Mesenchymal stem cell (in vitro differentiated cells and primary cell): ENCODE results near the gene DIABLO.
A peak's percentile ranks its signal among the peaks of the same experiment; 100 is the strongest.
"Not testable (repeated sequence)": the region's sequence is repeated elsewhere in the genome, so short reads cannot be mapped to it uniquely, and the experiment has no call there.

Experiments
- DNase-seq: peaks from one replicate; pipeline ENCODE4 v3.0.0-alpha.2; 2013
- H2AFZ ChIP-seq: one replicate; pipeline ENCODE4 v1.6.1; 2013; ENCODE audit warnings: low read depth, mild to moderate bottlenecking, control low read depth, inconsistent platforms, low read length, moderate library complexity
- H2AK5ac ChIP-seq: 2 replicates; pipeline ENCODE4 v1.6.1; 2013; ENCODE audit warnings: low read length, moderate library complexity, mild to moderate bottlenecking, inconsistent platforms; ENCODE audit not compliant: severe bottlenecking
- H2BK120ac ChIP-seq: one replicate; pipeline ENCODE4 v1.6.1; 2013; ENCODE audit warnings: low read depth, mild to moderate bottlenecking, inconsistent platforms, low read length, moderate library complexity
- H2BK12ac ChIP-seq, 2 experiments: one replicate each; pipeline ENCODE4 v1.6.1; 2013; ENCODE audit warnings: inconsistent platforms in 2 of 2, low read length in 2 of 2, mild to moderate bottlenecking in 2 of 2, moderate library complexity in 2 of 2, control low read depth in 1 of 2
- H2BK15ac ChIP-seq: one replicate; pipeline ENCODE4 v1.6.1; 2013; ENCODE audit warnings: mild to moderate bottlenecking, low read depth, inconsistent platforms; ENCODE audit not compliant: poor library complexity, severe bottlenecking
- H2BK5ac ChIP-seq: 2 replicates; pipeline ENCODE4 v1.6.1; 2013; ENCODE audit warnings: low read depth, mild to moderate bottlenecking, low read length, control low read depth, inconsistent platforms; ENCODE audit not compliant: poor library complexity, severe bottlenecking
- H3K14ac ChIP-seq, 2 experiments: one replicate each; pipeline ENCODE4 v1.6.1; 2013; ENCODE audit warnings: inconsistent platforms in 2 of 2, low read length in 2 of 2, control low read depth in 1 of 2, mild to moderate bottlenecking in 1 of 2, moderate library complexity in 1 of 2
- H3K18ac ChIP-seq, 2 experiments: one replicate each; pipeline ENCODE4 v1.6.1; 2013; ENCODE audit warnings: inconsistent platforms in 2 of 2, low read length in 2 of 2, control low read depth in 1 of 2, low read depth in 1 of 2, mild to moderate bottlenecking in 1 of 2
- H3K23ac ChIP-seq, 2 experiments: one replicate each; pipeline ENCODE4 v1.6.1; 2013; ENCODE audit warnings: inconsistent platforms in 2 of 2, low read length in 2 of 2, mild to moderate bottlenecking in 2 of 2, moderate library complexity in 2 of 2, control low read depth in 1 of 2
- H3K27ac ChIP-seq: 2 replicates; pipeline ENCODE4 v1.5.1; 2013; ENCODE audit warnings: mild to moderate bottlenecking, moderate library complexity, low read length, control low read depth, inconsistent platforms; ENCODE audit not compliant: poor library complexity, severe bottlenecking
- H3K27me3 ChIP-seq, 2 experiments: 2 replicates each; pipeline versions ENCODE4 v1.6.1 to v1.7.0; 2013; ENCODE audit warnings: low read length in 2 of 2, mild to moderate bottlenecking in 2 of 2, moderate library complexity in 2 of 2, control low read depth in 1 of 2, inconsistent platforms in 1 of 2; ENCODE audit not compliant: control insufficient read depth in 1 of 2, insufficient read depth in 1 of 2
- H3K36me3 ChIP-seq, 2 experiments: 2 replicates each; pipeline versions ENCODE4 v1.6.1 to v1.7.0; 2013; ENCODE audit warnings: low read length in 2 of 2, control low read depth in 1 of 2, inconsistent platforms in 1 of 2, low read depth in 1 of 2, mild to moderate bottlenecking in 1 of 2; ENCODE audit not compliant: insufficient read depth in 2 of 2, control insufficient read depth in 1 of 2
- H3K4ac ChIP-seq, 2 experiments: one replicate each; pipeline ENCODE4 v1.6.1; 2013; ENCODE audit warnings: inconsistent platforms in 2 of 2, low read length in 2 of 2, mild to moderate bottlenecking in 2 of 2, moderate library complexity in 2 of 2, control low read depth in 1 of 2, low read depth in 1 of 2
- H3K4me1 ChIP-seq: 2 replicates; pipeline ENCODE4 v1.6.1; 2013; ENCODE audit warnings: low read depth, low read length, control low read depth; ENCODE audit not compliant: control insufficient read depth, insufficient read depth
- H3K4me2 ChIP-seq: 2 replicates; pipeline ENCODE4 v1.6.1; 2013; ENCODE audit warnings: low read length, mild to moderate bottlenecking, inconsistent platforms; ENCODE audit not compliant: poor library complexity, severe bottlenecking
- H3K4me3 ChIP-seq, 2 experiments: 2 replicates each; pipeline versions ENCODE4 v1.5.1 to v1.7.0; 2013; ENCODE audit warnings: low read length in 2 of 2, mild to moderate bottlenecking in 2 of 2, control low read depth in 1 of 2, low read depth in 1 of 2; ENCODE audit not compliant: insufficient read depth in 1 of 2
- H3K79me1 ChIP-seq: replicated peaks from 2 replicates; pipeline ENCODE4 v1.6.1; 2013; ENCODE audit warnings: mild to moderate bottlenecking, control low read depth, low read length, inconsistent platforms; ENCODE audit not compliant: poor library complexity, severe bottlenecking
- H3K9ac ChIP-seq: 2 replicates; pipeline ENCODE4 v1.7.0; 2013; ENCODE audit warnings: mild to moderate bottlenecking, low read length, moderate library complexity
- H3K9me3 ChIP-seq: 2 replicates; pipeline ENCODE4 v1.7.0; 2013; ENCODE audit warnings: mild to moderate bottlenecking, low read length; ENCODE audit not compliant: control insufficient read depth
- H4K8ac ChIP-seq: one replicate; pipeline ENCODE4 v1.6.1; 2013; ENCODE audit warnings: inconsistent platforms, mild to moderate bottlenecking, low read length, moderate library complexity
- H4K91ac ChIP-seq: one replicate; pipeline ENCODE4 v1.6.1; 2013; ENCODE audit warnings: mild to moderate bottlenecking, low read length, inconsistent platforms
- WGBS: methylation state at CpG from one replicate; pipeline ENCODE4 v1.1.7; 2013; ENCODE audit warnings: mixed read lengths; 5-methylcytosine and 5-hydroxymethylcytosine counted together

DIABLO gene

GRCh38 chr12:122265476-122265875, 39.6 kb upstream of the DIABLO start:
- H3K23ac ChIP-seq, result peak overlapping the region in 1 of 2 experiments; percentile 85
- no peak overlapping the region for H2BK15ac ChIP-seq
- H2BK12ac ChIP-seq, result no peak overlapping the region
- DNase-seq, result no peak
- peak overlapping the region; percentile 88 to 99 for H3K4me3 ChIP-seq
- no peak overlapping the region for H2BK5ac ChIP-seq
- peak overlapping the region; percentile 93 for H3K27ac ChIP-seq
- H3K79me1 ChIP-seq, result peaks cover 16% of the 10 kb centered on the region
- H2BK120ac ChIP-seq, result no peak overlapping the region
- H3K4ac ChIP-seq, result peak overlapping the region in 1 of 2 experiments; percentile 95
- H3K14ac ChIP-seq, result no peak overlapping the region
- WGBS, result 86% methylated on average over 1 of the region's 1 CpG
- no peak overlapping the region for H3K18ac ChIP-seq
- peaks cover 1% of the 10 kb centered on the region for H3K4me1 ChIP-seq
- H3K27me3 ChIP-seq, result no peaks in the 10 kb centered on the region
- no peak overlapping the region for H2AK5ac ChIP-seq
- peak overlapping the region; percentile 84 for H3K4me2 ChIP-seq
- H3K9me3 ChIP-seq, result no peaks in the 10 kb centered on the region
- H4K91ac ChIP-seq, result no peak overlapping the region
- H2AFZ ChIP-seq, result peak overlapping the region; percentile 79
- peaks cover 12 to 39% of the 10 kb centered on the region in 2 experiments for H3K36me3 ChIP-seq
- peak overlapping the region; percentile 98 for H3K9ac ChIP-seq
- peak overlapping the region; percentile 100 for H4K8ac ChIP-seq

GRCh38 chr12:122260735-122261134, 34.9 kb upstream of the DIABLO start:
- H3K4me1 ChIP-seq, H3K23ac ChIP-seq, H2BK15ac ChIP-seq, H3K18ac ChIP-seq, H2BK120ac ChIP-seq, DNase-seq, H3K27ac ChIP-seq, H2BK5ac ChIP-seq, H3K4me3 ChIP-seq, H3K14ac ChIP-seq, H2BK12ac ChIP-seq, H4K8ac ChIP-seq, H3K4me2 ChIP-seq, H2AFZ ChIP-seq, H4K91ac ChIP-seq, H3K9ac ChIP-seq, H3K27me3 ChIP-seq, H3K9me3 ChIP-seq, H2AK5ac ChIP-seq, H3K4ac ChIP-seq: not testable (repeated sequence)
- WGBS, result 99% methylated on average over 12 of the region's 14 CpGs
- peaks cover 25 to 74% of the 10 kb centered on the region in 2 experiments for H3K36me3 ChIP-seq
- H3K79me1 ChIP-seq, result peaks cover 26% of the 10 kb centered on the region

GRCh38 chr12:122258939-122259338, 33.1 kb upstream of the DIABLO start:
- not testable (repeated sequence) for H3K4me1 ChIP-seq, H2BK15ac ChIP-seq, H3K27ac ChIP-seq, H2BK5ac ChIP-seq, H3K14ac ChIP-seq, H3K4me2 ChIP-seq, H4K91ac ChIP-seq, H2AK5ac ChIP-seq, H3K4ac ChIP-seq, H4K8ac ChIP-seq, H3K18ac ChIP-seq, H2AFZ ChIP-seq, DNase-seq, H2BK12ac ChIP-seq, H3K9me3 ChIP-seq, H3K4me3 ChIP-seq, H3K23ac ChIP-seq, H2BK120ac ChIP-seq, H3K9ac ChIP-seq, H3K27me3 ChIP-seq
- 100% methylated on average over 2 of the region's 4 CpGs for WGBS
- Histone ChIP-seq H3K36me3 (peaks cover 33 to 80% of the 10 kb centered on the region in 2 experiments), H3K79me1 (peaks cover 28% of the 10 kb centered on the region)

GRCh38 chr12:122258462-122258861, 32.6 kb upstream of the DIABLO start:
- not testable (repeated sequence) for H3K18ac ChIP-seq, H3K23ac ChIP-seq, H3K4ac ChIP-seq, H2BK15ac ChIP-seq, H2BK5ac ChIP-seq, DNase-seq, H3K9me3 ChIP-seq, H2BK120ac ChIP-seq, H3K27ac ChIP-seq, H3K4me2 ChIP-seq, H3K4me3 ChIP-seq, H2AFZ ChIP-seq, H3K14ac ChIP-seq, H3K9ac ChIP-seq, H3K27me3 ChIP-seq, H3K4me1 ChIP-seq, H4K8ac ChIP-seq, H2AK5ac ChIP-seq, H2BK12ac ChIP-seq, H4K91ac ChIP-seq
- peaks cover 33 to 75% of the 10 kb centered on the region in 2 experiments for H3K36me3 ChIP-seq
- peaks cover 32% of the 10 kb centered on the region for H3K79me1 ChIP-seq
- 96% methylated on average over 4 of the region's 4 CpGs for WGBS
